ENCODE data around the gene NR3C2.

The NR3C2 gene

GRCh38 chr4:148077581-148077980 lies 364.6 kb downstream of the NR3C2 start:
- DNase-seq (ENCODE audit: low read depth in 2 of 2) = no peak

- no peak for DNase-seq (ENCODE audit: low read depth in 2 of 2)
These were observed 365.2 kb downstream of the NR3C2 start for GRCh38 chr4:148076964-148077363.

GRCh38 chr4:148075438-148075837 lies 366.8 kb downstream of the NR3C2 start:
- DNase-seq (ENCODE audit: low read depth in 2 of 2) = no peak

GRCh38 chr4:148074462-148074861 lies 367.8 kb downstream of the NR3C2 start:
- DNase-seq (ENCODE audit: low read depth in 2 of 2) = no peak

GRCh38 chr4:148073349-148073748 lies 368.9 kb downstream of the NR3C2 start:
- DNase-seq (ENCODE audit: low read depth in 2 of 2) = no peak

- DNase-seq (ENCODE audit: low read depth in 2 of 2) = no peak
These were observed 369.4 kb downstream of the NR3C2 start for GRCh38 chr4:148072789-148073188.

- no peak for DNase-seq (ENCODE audit: low read depth in 2 of 2)
These were observed 371.2 kb downstream of the NR3C2 start for GRCh38 chr4:148071009-148071408.

- no peak for DNase-seq (ENCODE audit: low read depth in 2 of 2)
These were observed 372.4 kb downstream of the NR3C2 start for GRCh38 chr4:148069895-148070178.

- DNase-seq (ENCODE audit: low read depth in 2 of 2) = no peak
These were observed 372.9 kb downstream of the NR3C2 start for GRCh38 chr4:148069086-148069894.

- no peak for DNase-seq (ENCODE audit: low read depth in 2 of 2)
These were observed 373.9 kb downstream of the NR3C2 start for GRCh38 chr4:148068065-148068911.

- DNase-seq (ENCODE audit: low read depth in 2 of 2) = no peak
These were observed 374.8 kb downstream of the NR3C2 start for GRCh38 chr4:148067301-148067916.

- no peak for DNase-seq (ENCODE audit: low read depth in 2 of 2)
These were observed 377.1 kb downstream of the NR3C2 start for GRCh38 chr4:148065075-148065474.

- no peak for DNase-seq (ENCODE audit: low read depth in 2 of 2)
These were observed 377.8 kb downstream of the NR3C2 start for GRCh38 chr4:148064451-148064850.

- DNase-seq (ENCODE audit: low read depth in 2 of 2) = no peak
These were observed 379.8 kb downstream of the NR3C2 start for GRCh38 chr4:148062301-148062950.

- no peak for DNase-seq (ENCODE audit: low read depth in 2 of 2)
These were observed 380.4 kb downstream of the NR3C2 start for GRCh38 chr4:148061795-148062194.

GRCh38 chr4:148061141-148061481 lies 381.1 kb downstream of the NR3C2 start:
- no peak for DNase-seq (ENCODE audit: low read depth in 2 of 2)

GRCh38 chr4:148060264-148061140 lies 381.7 kb downstream of the NR3C2 start:
- no peak for DNase-seq (ENCODE audit: low read depth in 2 of 2)

- no peak for DNase-seq (ENCODE audit: low read depth in 2 of 2)
These were observed 382.5 kb downstream of the NR3C2 start for GRCh38 chr4:148059617-148060180.

GRCh38 chr4:148057984-148058859 lies 384.0 kb downstream of the NR3C2 start:
- DNase-seq (ENCODE audit: low read depth in 2 of 2) = no peak

GRCh38 chr4:148057516-148057915 lies 384.7 kb downstream of the NR3C2 start:
- no peak for DNase-seq (ENCODE audit: low read depth in 2 of 2)
